GM19438 (cell line): ENCODE measurements around the gene PTPRB.

ENCODE experiments used
- ATAC-seq: cut with Tn5 transposase; IDR thresholded peaks from one replicate; pipeline ENCODE4 v1.9.1; 2021; ENCODE audit warnings: low read depth; ENCODE audit not compliant: unreplicated experiment

Gene PTPRB

DNA sequence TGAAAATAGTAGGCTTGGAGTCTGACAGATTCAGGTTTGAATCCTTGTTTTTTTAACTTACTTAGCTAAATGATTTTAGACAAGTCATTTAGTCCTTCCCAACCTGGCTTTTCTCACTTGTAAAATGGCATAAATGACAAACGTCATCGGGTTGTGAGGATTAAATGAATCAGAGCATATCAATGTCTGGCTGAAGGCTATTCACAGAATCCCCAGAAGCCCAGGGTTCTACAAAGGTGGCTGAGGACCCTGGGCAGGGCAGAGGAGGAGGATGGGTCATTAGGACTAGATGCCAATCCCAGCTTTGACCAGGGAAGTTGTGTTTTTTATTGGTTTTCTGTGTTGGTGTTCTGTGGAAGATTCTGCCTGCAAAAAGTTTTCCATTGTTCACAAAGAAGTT is 7.6 kb upstream of the PTPRB start:
- ATAC-seq, result no peak

DNA sequence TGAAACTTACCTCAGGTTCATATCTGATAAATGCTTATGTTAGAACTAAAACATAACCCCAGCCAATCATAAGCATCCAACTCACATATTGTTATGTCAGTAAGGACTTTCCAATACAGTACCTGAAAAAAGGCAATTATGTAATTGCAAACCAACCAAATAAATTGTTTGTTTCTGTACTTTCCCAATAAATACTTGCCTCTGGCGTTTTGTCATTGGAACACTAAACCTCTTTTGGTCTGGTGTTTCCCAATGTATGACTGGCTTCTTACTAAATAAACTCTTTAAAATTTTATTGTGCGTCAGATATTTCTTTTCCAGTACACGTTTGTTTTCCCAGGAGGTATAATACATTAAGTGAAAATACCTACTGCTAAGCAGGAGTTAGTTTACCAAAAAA is 6.7 kb upstream of the PTPRB start:
- no peak for ATAC-seq

DNA sequence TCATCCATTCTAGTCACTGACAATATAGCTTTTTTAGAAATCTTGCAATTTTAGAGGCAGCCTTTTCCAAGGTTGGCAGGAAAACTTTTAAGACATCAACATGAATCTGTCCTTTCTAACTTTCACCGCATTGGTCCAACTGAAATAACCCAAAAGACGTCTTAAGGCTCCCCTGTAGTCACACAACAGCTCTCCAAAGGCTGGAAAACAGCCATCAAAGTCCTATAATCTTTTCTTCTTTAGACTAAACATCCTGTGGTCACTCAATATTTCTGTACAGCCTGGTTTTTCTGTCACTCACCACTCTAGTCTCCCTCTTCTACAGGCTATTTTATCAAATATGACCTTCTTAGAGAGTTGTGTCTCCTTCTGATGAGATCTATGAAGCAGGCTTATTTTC is 4.5 kb upstream of the PTPRB start:
- ATAC-seq, result no peak

DNA sequence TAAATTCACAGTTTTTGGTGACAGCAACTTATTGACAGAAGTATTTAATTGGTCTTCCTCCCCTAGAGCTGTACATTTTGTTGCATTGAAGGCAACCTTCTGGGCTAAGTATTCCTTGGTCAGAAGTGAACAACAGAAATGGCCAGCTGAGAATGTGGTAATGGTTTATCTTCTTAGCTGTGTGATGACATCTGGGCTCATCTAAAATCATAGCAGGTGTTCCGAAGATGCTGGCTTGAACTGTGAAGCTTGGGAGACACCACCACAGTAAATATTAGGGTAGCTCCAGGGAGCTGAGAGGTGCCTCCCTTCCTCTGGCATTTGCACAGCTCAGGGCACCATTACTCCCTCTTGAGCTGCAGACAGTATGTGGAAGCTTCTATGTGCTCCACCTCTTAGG is 3.7 kb upstream of the PTPRB start:
- no peak for ATAC-seq

DNA sequence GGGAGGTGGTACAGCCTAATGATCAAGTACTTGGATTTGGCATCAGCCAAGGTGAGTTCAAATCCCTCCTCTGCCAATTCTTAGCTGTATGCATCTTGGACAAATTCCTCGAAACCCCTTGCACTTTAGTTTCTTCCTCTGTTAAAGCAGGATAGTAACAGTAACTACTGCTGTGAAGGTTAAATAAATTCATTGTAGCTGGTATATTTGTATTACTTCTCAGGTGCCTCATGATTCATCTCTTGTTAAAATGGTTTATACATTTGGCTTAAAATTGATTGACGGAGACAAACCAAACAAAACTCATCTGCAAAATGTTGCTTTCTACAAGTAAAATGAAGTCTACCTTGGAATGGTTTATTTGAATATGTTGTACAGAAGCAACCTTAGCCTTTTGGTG is 2.3 kb upstream of the PTPRB start:
- ATAC-seq, result no peak

DNA sequence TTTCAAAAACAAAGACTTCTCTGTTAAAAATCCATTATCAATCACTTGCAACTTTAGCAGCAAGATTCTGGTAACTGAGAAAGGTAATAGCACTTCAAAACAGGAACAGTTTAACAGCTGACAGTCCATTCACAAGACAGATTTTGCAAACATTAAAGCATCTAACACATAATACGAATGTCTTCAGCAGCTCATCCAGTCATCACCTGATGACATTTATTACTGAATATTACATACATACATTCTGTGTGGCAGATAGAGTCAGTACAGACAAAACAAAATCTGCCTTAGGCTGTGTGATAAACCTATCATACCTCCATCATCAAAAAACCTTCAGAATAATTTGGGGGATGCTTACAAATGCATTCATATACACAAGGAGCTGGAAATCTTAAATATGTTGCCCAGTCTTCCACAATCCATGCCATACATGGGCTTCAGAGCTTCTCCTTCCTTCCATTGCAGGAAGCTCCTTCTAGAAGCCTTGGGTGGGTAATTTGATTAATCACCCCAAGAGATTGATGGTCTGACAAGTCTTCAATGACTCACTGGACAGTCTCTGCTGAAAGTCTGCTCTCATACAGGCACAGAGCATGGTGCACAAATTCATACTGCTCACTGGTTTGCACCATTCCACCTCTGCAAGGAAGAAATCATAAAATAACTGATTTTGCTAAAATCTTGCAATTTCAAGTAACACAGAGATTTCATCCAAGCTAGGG is 1.6 kb upstream of the PTPRB start:
- no peak for ATAC-seq

DNA sequence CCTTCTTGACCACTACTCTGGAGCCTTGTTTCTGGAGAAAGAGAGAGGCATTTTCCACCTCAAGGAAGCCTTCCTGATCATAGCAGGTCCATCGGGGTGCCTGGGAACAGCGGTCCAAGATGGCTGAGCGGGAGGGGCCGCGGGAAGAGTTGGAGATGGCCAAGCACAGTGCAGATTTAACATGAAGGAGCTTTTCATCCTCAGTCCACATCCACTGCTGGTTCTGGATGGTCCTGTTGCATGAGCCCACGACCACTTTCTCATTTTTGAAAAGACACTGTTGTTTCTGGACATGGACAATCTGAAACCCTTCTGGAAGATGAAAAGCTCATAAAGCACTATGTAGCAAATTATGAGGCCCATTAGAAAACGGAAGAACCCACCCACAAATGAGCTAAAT is 1.5 kb downstream of the PTPRB start:
- ATAC-seq, result no peak

DNA sequence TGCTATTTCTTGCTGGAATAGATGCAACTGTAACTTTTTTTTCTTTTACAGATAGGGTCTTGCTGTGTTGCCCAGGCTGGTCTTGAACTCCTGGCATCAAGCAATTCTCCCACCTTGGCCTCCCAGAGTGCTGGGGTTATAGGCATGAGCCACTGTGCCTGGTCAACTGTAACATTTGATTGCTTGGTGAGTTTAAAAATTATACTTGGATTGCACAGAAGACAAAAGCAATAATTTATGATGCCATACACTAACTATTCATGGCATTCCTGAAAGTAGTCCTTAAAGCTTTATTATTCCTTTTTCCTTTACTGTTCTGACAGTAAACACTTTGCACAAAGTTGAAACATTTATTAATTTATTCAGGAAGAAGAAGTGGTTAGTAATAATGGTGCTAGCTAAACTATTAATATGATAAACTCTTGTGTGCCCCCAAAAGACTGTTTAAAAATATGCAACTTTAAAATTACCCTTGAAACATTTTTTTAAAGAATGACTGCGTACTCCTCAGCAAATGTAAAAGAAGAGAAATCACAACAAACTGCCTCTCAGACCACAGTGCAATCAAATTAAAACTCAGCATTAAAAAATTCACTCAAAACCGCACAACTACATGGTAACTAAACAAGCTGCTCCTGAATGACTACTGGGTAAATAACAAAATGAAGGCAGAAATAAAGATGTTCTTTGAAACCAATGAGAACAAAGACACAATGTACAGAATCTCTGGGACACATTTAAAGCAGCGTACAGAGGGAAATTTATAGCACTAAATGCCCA is 8.3 kb downstream of the PTPRB start:
- no peak for ATAC-seq

DNA sequence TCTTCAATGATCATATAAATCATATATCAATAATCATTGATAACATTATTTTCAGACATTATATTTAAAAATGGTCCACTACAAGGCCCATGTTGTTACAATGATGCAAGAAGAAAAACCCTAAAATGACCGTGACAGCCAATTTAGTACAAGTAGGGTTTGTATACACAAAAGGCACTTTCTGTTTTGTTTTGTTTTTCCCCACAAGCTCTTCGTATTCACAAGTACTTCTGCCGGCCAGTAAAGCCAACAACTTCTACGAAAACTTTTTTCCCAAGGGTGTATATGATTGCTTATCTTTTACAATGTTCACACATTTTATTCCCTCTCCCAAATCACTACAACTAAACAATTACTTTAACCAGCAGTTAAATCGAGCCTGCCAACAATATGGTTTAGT is 9.6 kb downstream of the PTPRB start:
- ATAC-seq, result no peak

DNA sequence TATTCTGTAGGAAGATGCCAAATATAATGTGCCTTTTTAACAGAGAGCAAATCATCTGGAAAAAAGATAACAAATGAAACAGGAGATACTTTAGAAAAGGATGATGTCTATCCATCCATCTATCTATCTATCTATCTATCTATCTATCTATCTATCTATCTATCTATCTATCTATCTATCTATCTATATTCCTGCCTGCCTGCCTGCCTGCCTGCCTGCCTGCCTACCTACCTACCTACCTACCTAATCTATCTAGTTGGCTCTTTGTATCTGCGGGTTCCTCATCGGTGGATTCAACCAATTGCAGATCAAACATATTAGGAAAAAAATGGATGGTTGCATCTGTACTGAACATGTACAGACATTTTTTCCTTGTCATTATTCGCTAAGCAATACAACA is 11.0 kb downstream of the PTPRB start:
- no peak for ATAC-seq

DNA sequence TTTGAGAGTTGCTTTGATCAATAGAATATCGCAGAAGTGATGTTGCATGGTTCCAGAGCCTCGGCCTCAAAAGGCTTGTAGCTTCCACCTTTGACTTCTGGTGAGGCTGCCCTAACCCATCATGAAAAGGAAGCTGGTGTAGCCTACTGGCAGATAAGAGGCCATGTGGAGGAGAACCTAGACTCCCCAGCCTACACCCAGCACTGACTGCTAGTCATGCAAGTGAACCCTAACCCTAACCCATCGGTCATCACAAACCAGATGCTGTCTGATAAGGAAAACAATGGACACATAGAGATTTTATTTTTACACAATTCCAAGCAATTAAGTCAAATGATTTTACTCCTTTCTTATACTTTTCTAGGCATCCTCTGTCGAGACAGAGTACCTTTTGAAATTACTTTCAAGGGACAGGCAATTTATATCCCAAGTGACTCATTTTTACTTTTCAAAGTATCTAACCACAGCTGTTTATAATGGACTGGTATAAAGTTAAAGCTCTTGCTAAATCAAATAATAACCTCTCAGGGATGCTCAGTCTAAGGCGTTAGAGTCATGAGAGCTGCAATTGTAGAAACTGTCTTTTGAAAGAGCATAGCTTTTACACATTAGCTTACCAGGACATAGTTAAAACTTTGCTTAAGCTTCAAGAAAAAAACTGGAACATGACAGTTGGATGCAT is 17.6 kb downstream of the PTPRB start:
- ATAC-seq, result no peak

DNA sequence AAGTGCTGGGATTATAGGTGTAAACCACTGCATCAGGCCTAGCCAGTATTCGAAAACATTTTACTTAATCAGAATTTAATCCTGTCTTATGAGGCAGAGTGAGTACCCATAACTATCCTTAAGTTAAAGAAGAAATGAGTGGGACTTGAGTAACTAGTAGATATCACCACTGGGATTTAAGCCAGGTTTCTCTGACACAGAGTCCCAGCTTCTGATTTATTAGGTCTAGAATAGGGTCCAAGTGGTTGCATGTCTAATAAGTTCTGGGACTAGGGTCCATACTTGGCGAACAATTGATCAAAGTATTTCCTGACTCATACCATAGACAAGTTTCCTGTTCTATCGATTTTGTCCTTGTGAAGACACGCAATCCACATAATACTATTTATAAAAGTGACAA is 18.9 kb downstream of the PTPRB start:
- no peak for ATAC-seq

DNA sequence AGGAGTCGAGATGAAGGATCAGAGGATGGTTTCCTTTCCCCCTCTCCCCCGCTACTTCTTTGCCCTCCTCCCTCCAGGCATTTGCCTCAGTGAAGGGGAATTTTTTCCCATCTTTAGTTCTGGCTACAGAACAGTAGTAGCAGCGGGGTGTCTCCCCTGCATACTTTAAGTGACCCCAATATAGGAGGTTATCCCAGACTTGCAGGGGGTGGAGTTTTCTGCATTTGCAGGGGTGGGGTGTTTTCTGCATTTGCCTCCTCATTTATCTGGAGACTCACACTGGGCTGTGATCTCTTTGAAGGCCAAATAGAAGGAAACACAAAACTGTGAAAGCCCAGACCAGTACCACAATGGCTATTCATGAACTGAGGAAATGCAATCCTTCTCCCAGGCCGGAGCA is 19.8 kb downstream of the PTPRB start:
- no peak for ATAC-seq

DNA sequence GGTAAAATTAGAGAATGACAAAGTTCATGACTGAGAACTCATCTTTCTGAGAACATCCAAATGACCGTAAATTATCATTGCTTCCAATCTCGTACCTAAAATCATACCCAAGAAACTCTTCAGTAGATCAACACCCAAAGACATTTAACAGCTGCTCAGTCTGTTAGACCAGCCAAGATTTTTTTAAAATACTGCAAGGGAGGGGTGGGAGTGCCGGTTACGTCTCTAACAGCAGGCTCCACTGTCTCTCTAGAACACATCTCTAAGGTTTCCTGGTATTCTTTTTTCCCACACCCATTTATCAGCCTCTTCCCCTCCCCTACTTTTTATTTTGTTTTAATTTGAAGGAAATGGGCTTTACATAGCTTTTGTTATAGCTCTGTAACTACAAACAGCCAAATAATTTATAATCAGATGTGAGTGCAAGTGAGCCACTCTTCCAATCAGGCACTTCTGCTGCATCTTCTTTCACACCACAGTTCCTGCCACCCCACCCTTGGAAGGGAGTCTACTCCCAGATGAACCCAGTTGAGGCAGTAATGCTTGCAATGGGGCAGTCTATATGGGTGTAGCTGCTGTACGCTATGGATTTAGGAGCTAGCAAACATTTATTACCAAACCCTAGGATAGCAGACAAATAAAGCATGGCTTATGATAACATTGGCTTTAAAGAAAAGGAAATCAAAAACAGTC is 21.9 kb downstream of the PTPRB start:
- no peak for ATAC-seq

DNA sequence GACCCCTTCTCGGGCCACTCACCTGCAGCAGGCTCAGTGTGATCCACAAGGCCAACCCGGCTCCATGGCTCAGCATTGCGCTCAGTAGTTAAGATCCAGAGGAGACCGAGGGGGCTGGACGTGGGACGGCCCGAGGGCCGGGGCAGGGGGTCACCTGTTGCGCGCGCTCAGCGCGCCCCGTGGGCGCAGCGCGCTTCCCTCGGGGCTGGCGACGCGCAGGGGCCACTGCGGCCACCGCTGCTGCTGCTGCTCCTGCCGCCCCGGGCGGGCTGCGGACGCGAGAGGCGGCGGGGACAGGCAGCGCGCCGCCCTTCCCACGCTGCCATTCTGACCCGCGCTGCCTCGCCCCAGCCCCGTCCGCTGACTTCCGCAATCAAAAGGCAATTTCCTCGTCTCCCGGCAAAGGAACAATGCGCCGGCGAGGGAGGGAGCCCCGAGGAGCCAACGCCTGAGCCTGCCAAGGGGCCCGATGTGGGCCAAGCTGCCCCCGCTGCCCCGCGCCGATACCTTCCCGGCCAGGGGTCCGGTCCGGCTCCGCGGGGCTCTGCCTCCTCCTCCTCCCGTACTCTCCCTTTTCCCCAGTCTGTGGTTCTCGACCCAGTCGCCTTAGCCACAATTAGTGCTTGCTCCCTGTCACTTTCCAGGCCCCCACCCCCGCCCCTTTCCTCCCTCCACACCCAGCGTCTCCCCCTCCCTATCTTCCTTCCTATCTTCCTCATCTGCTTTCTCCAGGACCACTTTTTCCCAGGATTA is 27.3 kb downstream of the PTPRB start:
- no peak for ATAC-seq

DNA sequence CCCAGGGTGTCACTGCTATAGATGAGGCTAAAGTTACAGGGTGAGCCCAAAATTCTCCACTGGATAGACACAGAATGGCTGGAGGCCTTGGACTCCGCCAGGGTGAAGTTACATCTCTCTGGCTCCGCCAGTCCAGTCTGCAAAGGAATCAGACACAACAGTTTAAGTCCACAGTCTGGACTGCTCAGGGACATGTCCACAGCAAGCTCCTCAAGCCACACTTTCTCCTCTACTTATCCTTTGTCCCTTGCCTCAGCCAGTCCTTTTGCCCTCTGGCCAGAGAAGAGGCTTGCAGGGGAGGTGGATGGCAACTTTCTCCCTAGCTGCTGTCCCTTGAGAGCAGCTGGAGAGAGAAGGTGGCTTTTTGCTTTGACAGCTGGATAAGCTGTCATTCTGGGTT is 28.0 kb downstream of the PTPRB start:
- no peak for ATAC-seq

DNA sequence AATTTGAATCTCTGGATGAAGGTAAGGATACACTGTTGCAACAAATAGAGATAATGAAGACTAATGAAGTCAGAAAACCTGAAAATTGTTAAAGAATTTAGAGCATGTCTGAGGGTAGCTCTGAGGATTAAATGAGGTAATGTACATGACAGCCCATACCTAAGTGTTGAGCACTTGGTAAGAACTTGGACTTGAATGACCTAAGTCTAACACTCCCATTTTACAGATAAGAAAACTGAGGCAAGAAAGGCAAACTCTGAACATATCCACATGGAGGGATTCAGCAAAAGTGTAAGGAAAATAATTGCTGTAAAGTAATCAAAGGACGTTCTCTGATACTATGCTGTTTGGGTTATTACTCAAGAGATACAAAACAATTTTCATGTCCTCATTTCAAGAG is 29.0 kb downstream of the PTPRB start:
- no peak for ATAC-seq

DNA sequence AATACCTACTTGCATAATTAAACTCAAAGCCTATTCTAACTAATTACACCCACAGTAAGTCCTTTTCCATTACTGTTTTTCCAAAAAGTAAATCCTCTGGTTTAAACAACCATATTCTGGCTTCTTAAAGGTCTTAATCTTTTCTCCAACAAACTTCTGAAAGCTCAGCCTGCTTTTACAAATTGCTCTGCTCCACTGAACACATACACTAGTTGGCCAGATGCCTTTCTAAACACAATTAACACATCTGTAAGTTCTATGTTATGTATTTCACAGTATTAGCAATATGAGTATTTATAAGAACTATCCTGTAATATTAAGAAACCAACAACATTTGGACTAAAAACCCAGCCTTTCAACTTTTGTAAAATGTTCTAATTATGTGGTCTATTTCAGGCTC is 30.1 kb downstream of the PTPRB start:
- ATAC-seq, result no peak

DNA sequence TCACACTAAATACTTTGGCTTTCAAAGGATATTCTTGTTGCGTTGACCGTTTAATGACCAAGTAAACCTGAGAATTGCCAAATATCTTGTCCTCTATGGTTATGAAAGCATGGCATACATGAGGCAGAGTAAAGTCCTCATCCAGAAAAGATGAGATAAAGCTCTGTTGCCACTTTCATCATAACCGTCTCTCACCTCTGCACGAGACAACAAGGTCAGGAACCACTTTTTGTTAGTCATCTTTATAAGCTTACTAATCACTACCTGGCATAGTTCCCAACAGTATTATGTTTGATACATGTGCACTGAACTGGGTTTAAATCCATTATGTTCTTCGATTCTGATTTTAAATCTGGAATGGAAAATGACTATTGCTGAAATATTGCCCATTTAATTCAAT is 31.3 kb downstream of the PTPRB start:
- no peak for ATAC-seq

DNA sequence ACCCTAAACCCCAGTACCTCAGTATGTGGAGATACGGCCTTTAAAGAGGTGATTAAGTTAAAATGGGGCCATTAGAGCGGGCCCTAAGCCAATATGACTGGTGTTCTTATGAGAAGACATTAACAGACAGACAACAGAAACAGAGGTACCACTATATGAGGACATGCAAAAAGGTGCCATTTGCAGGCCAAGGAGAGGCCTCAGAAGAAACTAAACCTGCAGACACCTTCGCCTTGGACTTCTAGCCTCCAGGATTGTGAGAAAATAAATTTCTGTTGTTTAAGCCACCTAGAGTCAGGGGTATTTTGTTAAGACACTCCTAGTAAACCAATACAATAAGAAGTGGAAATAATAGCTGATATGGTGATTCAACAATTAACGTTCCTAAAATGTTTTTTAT is 32.6 kb downstream of the PTPRB start:
- no peak for ATAC-seq

DNA sequence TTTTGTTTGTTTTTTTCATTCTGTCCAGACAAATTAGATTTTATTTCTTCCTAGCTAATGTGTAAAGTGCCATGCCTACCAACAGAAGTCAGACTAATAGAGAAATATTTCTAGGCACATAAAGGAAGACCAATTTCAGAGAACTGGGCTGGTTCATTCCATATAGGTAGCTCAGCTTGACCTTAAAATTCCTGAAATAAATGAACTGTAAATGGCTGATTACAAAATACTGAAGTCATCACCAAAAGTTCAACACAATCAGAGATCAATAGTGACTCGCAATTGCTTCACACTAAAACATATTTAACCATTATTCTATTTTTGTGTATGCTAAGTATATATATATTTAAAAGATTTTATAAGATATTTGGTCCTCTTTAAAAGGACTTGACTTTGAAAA is 34.2 kb downstream of the PTPRB start:
- no peak for ATAC-seq
